Neuronal stem cell (in vitro differentiated cells): ENCODE measurements around the gene FALEC.

ENCODE experiments used
- DNase-seq: peaks from one replicate; pipeline ENCODE4 v3.0.0-alpha.2; 2013; ENCODE audit warnings: low spot score
- H2AFZ ChIP-seq: one replicate; pipeline ENCODE4 v1.6.1; 2013; ENCODE audit warnings: mild to moderate bottlenecking, low read length, inconsistent platforms
- H2AK5ac ChIP-seq: 2 replicates; pipeline ENCODE4 v1.6.1; 2013; ENCODE audit warnings: low read depth, mild to moderate bottlenecking, inconsistent platforms, low read length, moderate library complexity, mixed read lengths
- H2BK120ac ChIP-seq: 2 replicates; pipeline ENCODE4 v1.6.1; 2013; ENCODE audit warnings: low read depth, mild to moderate bottlenecking, inconsistent platforms, low read length, moderate library complexity, mixed read lengths
- H2BK12ac ChIP-seq: one replicate; pipeline ENCODE4 v1.6.1; 2013; ENCODE audit warnings: low read length, inconsistent platforms
- H2BK15ac ChIP-seq: 2 replicates; pipeline ENCODE4 v1.6.1; 2013; ENCODE audit warnings: mild to moderate bottlenecking, low read length, inconsistent platforms, mixed read lengths
- H2BK5ac ChIP-seq: one replicate; pipeline ENCODE4 v1.6.1; 2013; ENCODE audit warnings: inconsistent platforms, mild to moderate bottlenecking, low read length, moderate library complexity
- H3K14ac ChIP-seq: one replicate; pipeline ENCODE4 v1.6.1; 2013; ENCODE audit warnings: low read length, inconsistent platforms
- H3K18ac ChIP-seq: 2 replicates; pipeline ENCODE4 v1.6.1; 2013; ENCODE audit warnings: low read length, inconsistent platforms
- H3K23ac ChIP-seq: 2 replicates; pipeline ENCODE4 v1.6.1; 2013; ENCODE audit warnings: low read depth, mild to moderate bottlenecking, mixed read lengths, low read length, inconsistent platforms; ENCODE audit not compliant: poor library complexity
- H3K27ac ChIP-seq: replicated peaks from 3 replicates; pipeline ENCODE4 v1.5.1; 2013; ENCODE audit warnings: low read length, inconsistent platforms
- H3K27me3 ChIP-seq, 3 experiments: 2 replicates each; pipeline ENCODE4 v1.6.1; 2013; ENCODE audit warnings: low read length in 3 of 3, mild to moderate bottlenecking in 2 of 3, inconsistent platforms in 1 of 3, low read depth in 1 of 3, mixed read lengths in 1 of 3, moderate library complexity in 1 of 3; ENCODE audit not compliant: control insufficient read depth in 3 of 3, insufficient read depth in 3 of 3
- H3K36me3 ChIP-seq, 2 donors: replicated peaks in 1 of 2; 2 replicates each; pipeline ENCODE4 v1.6.1; 2013; ENCODE audit warnings: low read length in 2 of 2; ENCODE audit not compliant: control insufficient read depth in 2 of 2, insufficient read depth in 2 of 2
- H3K4ac ChIP-seq: 2 replicates; pipeline ENCODE4 v1.6.1; 2013; ENCODE audit warnings: inconsistent platforms, mild to moderate bottlenecking, low read length, moderate library complexity
- H3K4me1 ChIP-seq, 2 donors: 1 replicate in 1 of 2; 2 replicates in 1 of 2; pipeline ENCODE4 v1.6.1; 2013; ENCODE audit warnings: low read length in 2 of 2, low read depth in 1 of 2; ENCODE audit not compliant: control insufficient read depth in 2 of 2, insufficient read depth in 1 of 2
- H3K4me2 ChIP-seq: one replicate; pipeline ENCODE4 v1.6.1; 2013; ENCODE audit warnings: mild to moderate bottlenecking, low read length, inconsistent platforms; ENCODE audit not compliant: insufficient read depth, poor library complexity, severe bottlenecking
- H3K4me3 ChIP-seq, 2 donors: 2 replicates each; pipeline ENCODE4 v1.5.1; 2013; ENCODE audit warnings: low read length in 2 of 2, mild to moderate bottlenecking in 2 of 2, inconsistent platforms in 1 of 2, moderate library complexity in 1 of 2
- H3K79me1 ChIP-seq: one replicate; pipeline ENCODE4 v1.6.1; 2013; ENCODE audit warnings: low read depth, mild to moderate bottlenecking, inconsistent platforms, low read length, moderate library complexity
- H3K9ac ChIP-seq: one replicate; pipeline ENCODE4 v1.6.1; 2013; ENCODE audit warnings: mild to moderate bottlenecking, low read depth, low read length, inconsistent platforms; ENCODE audit not compliant: poor library complexity
- H3K9me3 ChIP-seq, 2 donors: replicated peaks in 1 of 2; 2 replicates each; pipeline versions ENCODE3 to v1.6.1; 2013; ENCODE audit warnings: low read length in 2 of 2, mild to moderate bottlenecking in 2 of 2, inconsistent platforms in 1 of 2, low read depth in 1 of 2, mixed read lengths in 1 of 2, moderate library complexity in 1 of 2; ENCODE audit not compliant: control insufficient read depth in 2 of 2, insufficient read depth in 1 of 2
- H4K8ac ChIP-seq: one replicate; pipeline ENCODE4 v1.6.1; 2013; ENCODE audit warnings: low read depth, mild to moderate bottlenecking, inconsistent platforms, low read length, moderate library complexity
- H4K91ac ChIP-seq: one replicate; pipeline ENCODE4 v1.6.1; 2013; ENCODE audit warnings: low read length, low read depth, mild to moderate bottlenecking, inconsistent platforms; ENCODE audit not compliant: poor library complexity
- WGBS, 2 donors: extraction: QIAGEN DNeasy Blood & Tissue Kit; methylation state at CpG; one replicate each; pipeline ENCODE4 v1.1.7; 2013; ENCODE audit warnings: missing lambda C conversion rate in 2 of 2, mixed read lengths in 1 of 2; ENCODE audit not compliant: insufficient read length in 2 of 2, insufficient replicate concordance in 1 of 2; ENCODE audit errors: extremely low coverage in 2 of 2; 5-methylcytosine and 5-hydroxymethylcytosine counted together

Gene FALEC

GRCh38 chr1:150551051-150551783 lies 35.7 kb downstream of the FALEC start:
- no peak for DNase-seq
- Histone ChIP-seq H3K4me1 (peaks cover 12 to 13% of the 10 kb centered on the region in 2 donors), H2AFZ (no peak overlapping the region), H2BK120ac (no peak overlapping the region), H3K27me3 (peaks cover 0 to 18% (median 0%) of the 10 kb centered on the region in 3 experiments), H3K79me1 (peaks cover 5% of the 10 kb centered on the region), H2BK15ac (no peak overlapping the region), H3K4me3 (no peak overlapping the region), H2BK12ac (no peak overlapping the region), H3K9me3 (peaks cover 0 to 2% of the 10 kb centered on the region in 2 donors), H3K18ac (no peak overlapping the region), H2BK5ac (no peak overlapping the region), H4K91ac (no peak overlapping the region), H3K9ac (no peak overlapping the region), H3K23ac (no peak overlapping the region), H2AK5ac (no peak overlapping the region), H3K4ac (no peak overlapping the region), H3K14ac (no peak overlapping the region), H3K36me3 (peaks cover 0 to 4% of the 10 kb centered on the region in 2 donors), H3K4me2 (no peak overlapping the region), H3K27ac (no peak overlapping the region), H4K8ac (no peak overlapping the region)
- WGBS, 2 donors, result no CpG with 5 or more reads among the region's 11 CpGs

GRCh38 chr1:150551784-150552127 lies 36.2 kb downstream of the FALEC start:
- no peak overlapping the region for H3K4me2 ChIP-seq
- peak overlapping the region; percentile 11 for H3K14ac ChIP-seq
- H2BK5ac ChIP-seq, result peak overlapping the region; percentile 10
- H3K27me3 ChIP-seq, result peaks cover 0 to 18% (median 0%) of the 10 kb centered on the region in 3 experiments
- no peak overlapping the region for H2AFZ ChIP-seq
- H2BK12ac ChIP-seq, result no peak overlapping the region
- H3K4me3 ChIP-seq, result no peak overlapping the region
- no peak overlapping the region for H2BK15ac ChIP-seq
- no peak overlapping the region for H3K27ac ChIP-seq
- no peak overlapping the region for H2AK5ac ChIP-seq
- H3K79me1 ChIP-seq, result peaks cover 5% of the 10 kb centered on the region
- H3K9ac ChIP-seq, result no peak overlapping the region
- peaks cover 12 to 16% of the 10 kb centered on the region in 2 donors for H3K4me1 ChIP-seq
- peak overlapping the region; percentile 15 for H3K18ac ChIP-seq
- peak overlapping the region; percentile 4 for H3K4ac ChIP-seq
- no peak overlapping the region for H2BK120ac ChIP-seq
- peaks cover 0 to 2% of the 10 kb centered on the region in 2 donors for H3K9me3 ChIP-seq
- no CpG with 5 or more reads among the region's 1 CpG for WGBS, 2 donors
- peak overlapping the region; percentile 38 for H3K23ac ChIP-seq
- H4K8ac ChIP-seq, result no peak overlapping the region
- H3K36me3 ChIP-seq, result peaks cover 0 to 4% of the 10 kb centered on the region in 2 donors
- H4K91ac ChIP-seq, result no peak overlapping the region
- no peak for DNase-seq

GRCh38 chr1:150552128-150552910 lies 36.8 kb downstream of the FALEC start:
- no peak overlapping the region for H2AFZ ChIP-seq

GRCh38 chr1:150552911-150553289 lies 37.3 kb downstream of the FALEC start:
- Histone ChIP-seq H4K91ac (no peak overlapping the region), H3K79me1 (peaks cover 5% of the 10 kb centered on the region), H3K4me2 (no peak overlapping the region), H4K8ac (no peak overlapping the region), H2BK5ac (no peak overlapping the region), H3K27me3 (peaks cover 0 to 18% (median 0%) of the 10 kb centered on the region in 3 experiments), H2BK15ac (no peak overlapping the region), H3K9ac (no peak overlapping the region), H3K23ac (no peak overlapping the region), H3K18ac (no peak overlapping the region), H3K4me3 (no peak overlapping the region), H3K36me3 (peaks cover 3 to 4% of the 10 kb centered on the region in 2 donors), H2AK5ac (no peak overlapping the region), H2BK120ac (no peak overlapping the region), H3K9me3 (peaks cover 0 to 2% of the 10 kb centered on the region in 2 donors), H3K27ac (no peak overlapping the region), H2BK12ac (no peak overlapping the region), H3K4ac (no peak overlapping the region), H3K14ac (no peak overlapping the region), H2AFZ (no peak overlapping the region), H3K4me1 (peaks cover 12 to 16% of the 10 kb centered on the region in 2 donors)
- no peak for DNase-seq
- no CpG with 5 or more reads among the region's 12 CpGs for WGBS, 2 donors

More at GRCh38 chr1:150552128-150552910, 36.8 kb downstream of the FALEC start:
- Histone ChIP-seq H3K36me3 (peaks cover 0 to 4% of the 10 kb centered on the region in 2 donors), H2BK12ac (no peak overlapping the region), H3K4me2 (no peak overlapping the region), H4K91ac (no peak overlapping the region), H2BK5ac (peak overlapping the region; percentile 10), H3K4me1 (peaks cover 12 to 16% of the 10 kb centered on the region in 2 donors), H3K27ac (no peak overlapping the region), H3K4me3 (no peak overlapping the region), H3K14ac (peak overlapping the region; percentile 11), H3K4ac (peak overlapping the region; percentile 4), H4K8ac (no peak overlapping the region), H2BK15ac (no peak overlapping the region), H2BK120ac (no peak overlapping the region), H3K79me1 (peaks cover 5% of the 10 kb centered on the region), H3K27me3 (peaks cover 0 to 18% (median 0%) of the 10 kb centered on the region in 3 experiments), H2AK5ac (no peak overlapping the region), H3K9ac (no peak overlapping the region), H3K23ac (peak overlapping the region; percentile 38), H3K9me3 (peaks cover 0 to 2% of the 10 kb centered on the region in 2 donors), H3K18ac (peak overlapping the region; percentile 15)
- WGBS, 2 donors, result no CpG with 5 or more reads among the region's 13 CpGs
- DNase-seq, result no peak
